Effector memory CD8-positive, alpha-beta T cell (primary cell): ENCODE data around the gene ENG.
A peak's percentile ranks its signal among the peaks of the same experiment; 100 is the strongest.

Source experiments
- ATAC-seq: fragments of 150-1000 bp; cut with Tn5 transposase; replicated peaks from 2 replicates; pipeline ENCODE4 v1.10.0; 2021; ENCODE audit warnings: mild to moderate bottlenecking, moderate library complexity
- DNase-seq, 3 experiments: peaks; one replicate each; pipeline ENCODE4 v3.0.0; 2021
- H3K27ac Mint-ChIP-seq, 2 donors: one replicate each; pipeline ENCODE4 v1.8.0; 2022; ENCODE audit warnings: mild to moderate bottlenecking in 2 of 2, mixed read lengths in 2 of 2, moderate library complexity in 2 of 2
- H3K27me3 Mint-ChIP-seq, 2 donors: one replicate each; pipeline ENCODE4 v1.8.0; 2022; ENCODE audit warnings: mixed read lengths in 2 of 2
- H3K36me3 Mint-ChIP-seq: one replicate; pipeline ENCODE4 v1.8.0; 2022; ENCODE audit warnings: mild to moderate bottlenecking, moderate library complexity, mixed read lengths; ENCODE audit not compliant: insufficient read depth
- H3K4me1 Mint-ChIP-seq, 2 donors: one replicate each; pipeline ENCODE4 v1.8.0; 2022; ENCODE audit warnings: low read depth in 2 of 2, mixed read lengths in 2 of 2
- H3K4me3 Mint-ChIP-seq, 2 donors: one replicate each; pipeline ENCODE4 v1.8.0; 2022; ENCODE audit warnings: mild to moderate bottlenecking in 2 of 2, mixed read lengths in 2 of 2, moderate library complexity in 2 of 2
- H3K9me3 Mint-ChIP-seq, 2 donors: one replicate each; pipeline ENCODE4 v1.8.0; 2022; ENCODE audit warnings: mixed read lengths in 2 of 2

The ENG gene

DNA sequence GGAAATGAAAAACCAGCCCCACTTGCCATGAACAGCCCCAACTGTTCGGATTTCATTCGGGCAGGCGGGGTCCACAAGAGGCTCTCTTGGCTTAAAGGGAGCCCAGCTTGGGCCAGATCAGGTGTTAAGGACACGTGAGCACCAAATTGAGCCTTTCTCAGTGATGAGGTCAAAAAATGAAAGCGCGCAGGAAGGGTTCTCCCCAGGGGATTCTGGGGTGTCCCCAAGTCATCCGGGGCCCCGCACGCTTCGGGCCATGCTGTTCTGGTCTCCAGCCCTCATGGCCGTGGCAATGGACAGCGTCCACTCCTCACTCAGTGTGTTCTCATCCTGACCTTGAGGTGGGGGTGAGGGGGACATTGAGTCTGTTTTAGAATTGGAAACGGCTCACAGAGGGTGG, 12.1 kb upstream of the ENG start:
- no peaks in the 10 kb centered on the region for H3K27me3 Mint-ChIP-seq
- no peak for ATAC-seq
- H3K27ac Mint-ChIP-seq, result peak overlapping the region in 1 of 2 donors; percentile 33
- peaks cover 5% of the 10 kb centered on the region for H3K36me3 Mint-ChIP-seq
- no peak overlapping the region for H3K4me3 Mint-ChIP-seq
- no peaks in the 10 kb centered on the region for H3K9me3 Mint-ChIP-seq
- no peak for DNase-seq
- H3K4me1 Mint-ChIP-seq, result peaks cover 26 to 28% of the 10 kb centered on the region in 2 donors

DNA sequence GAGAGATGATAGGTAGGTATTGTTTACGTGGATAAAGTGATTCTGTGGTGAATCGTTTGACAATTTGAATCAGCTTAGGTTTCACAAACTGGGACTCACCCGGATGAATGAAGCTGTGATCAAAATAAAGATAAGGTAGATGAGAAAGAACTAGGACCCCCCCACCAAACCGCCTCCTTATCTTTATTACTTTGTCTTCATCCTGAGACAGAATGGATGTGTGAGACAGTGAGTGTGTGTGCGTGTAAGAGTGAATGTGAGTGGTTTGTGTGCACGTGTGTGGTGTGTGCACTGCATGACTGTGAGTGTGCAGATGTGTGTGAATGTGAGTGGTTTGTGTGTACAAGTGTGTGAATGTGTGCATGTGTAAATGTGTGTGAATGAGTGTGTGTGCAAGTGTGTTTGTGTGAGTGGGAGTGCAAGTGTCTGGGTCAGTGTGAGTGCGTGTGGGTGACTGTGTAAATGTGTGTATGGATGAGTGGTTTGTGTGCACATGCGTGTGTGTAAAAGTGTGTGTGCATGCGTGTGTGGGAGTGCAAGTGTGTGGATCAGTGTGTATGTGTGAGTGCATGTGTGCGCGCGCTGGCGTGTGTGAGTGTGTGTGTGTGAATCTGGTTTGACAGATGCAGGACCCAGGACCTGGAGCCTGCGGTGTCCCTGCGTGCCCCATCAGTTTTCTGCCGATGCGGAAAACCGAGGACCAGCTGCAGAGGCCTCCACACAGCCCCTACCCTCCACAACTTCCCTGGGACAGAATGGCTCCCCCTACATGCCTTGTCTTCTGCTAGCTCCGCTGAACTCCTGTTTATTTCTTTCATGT, 11.4 kb upstream of the ENG start:
- peak; percentile 40 for ATAC-seq
- Mint-ChIP-seq H3K4me3 (no peak overlapping the region), H3K27ac (peak overlapping the region; percentile 33 to 71), H3K36me3 (peaks cover 5% of the 10 kb centered on the region), H3K9me3 (no peaks in the 10 kb centered on the region), H3K4me1 (peaks cover 31 to 33% of the 10 kb centered on the region in 2 donors), H3K27me3 (no peaks in the 10 kb centered on the region)
- peak in 2 of 3 experiments; percentile 21 to 33 for DNase-seq

DNA sequence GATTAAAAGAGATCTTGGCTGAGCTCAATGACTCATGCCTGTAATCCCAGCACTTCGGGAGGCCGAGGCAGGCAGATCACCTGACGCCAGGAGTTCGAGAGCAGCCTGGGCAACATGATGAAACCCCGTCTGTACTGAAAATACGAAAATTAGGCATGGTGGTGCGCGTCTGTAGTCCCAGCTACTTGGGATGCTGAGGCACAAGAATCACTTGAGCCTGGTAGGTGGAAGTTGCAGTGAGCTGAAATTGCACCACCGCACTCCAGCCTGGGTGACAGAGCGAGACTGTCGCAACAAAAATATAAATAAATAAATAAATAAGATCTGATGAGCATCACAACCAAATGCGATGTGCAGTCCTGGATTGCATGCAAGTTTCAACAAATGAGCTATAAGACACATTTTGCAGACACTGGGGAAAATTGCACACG, 8.7 kb upstream of the ENG start:
- Mint-ChIP-seq H3K4me3 (peak overlapping the region in 1 of 2 donors; percentile 61), H3K4me1 (peaks cover 35 to 37% of the 10 kb centered on the region in 2 donors)

DNA sequence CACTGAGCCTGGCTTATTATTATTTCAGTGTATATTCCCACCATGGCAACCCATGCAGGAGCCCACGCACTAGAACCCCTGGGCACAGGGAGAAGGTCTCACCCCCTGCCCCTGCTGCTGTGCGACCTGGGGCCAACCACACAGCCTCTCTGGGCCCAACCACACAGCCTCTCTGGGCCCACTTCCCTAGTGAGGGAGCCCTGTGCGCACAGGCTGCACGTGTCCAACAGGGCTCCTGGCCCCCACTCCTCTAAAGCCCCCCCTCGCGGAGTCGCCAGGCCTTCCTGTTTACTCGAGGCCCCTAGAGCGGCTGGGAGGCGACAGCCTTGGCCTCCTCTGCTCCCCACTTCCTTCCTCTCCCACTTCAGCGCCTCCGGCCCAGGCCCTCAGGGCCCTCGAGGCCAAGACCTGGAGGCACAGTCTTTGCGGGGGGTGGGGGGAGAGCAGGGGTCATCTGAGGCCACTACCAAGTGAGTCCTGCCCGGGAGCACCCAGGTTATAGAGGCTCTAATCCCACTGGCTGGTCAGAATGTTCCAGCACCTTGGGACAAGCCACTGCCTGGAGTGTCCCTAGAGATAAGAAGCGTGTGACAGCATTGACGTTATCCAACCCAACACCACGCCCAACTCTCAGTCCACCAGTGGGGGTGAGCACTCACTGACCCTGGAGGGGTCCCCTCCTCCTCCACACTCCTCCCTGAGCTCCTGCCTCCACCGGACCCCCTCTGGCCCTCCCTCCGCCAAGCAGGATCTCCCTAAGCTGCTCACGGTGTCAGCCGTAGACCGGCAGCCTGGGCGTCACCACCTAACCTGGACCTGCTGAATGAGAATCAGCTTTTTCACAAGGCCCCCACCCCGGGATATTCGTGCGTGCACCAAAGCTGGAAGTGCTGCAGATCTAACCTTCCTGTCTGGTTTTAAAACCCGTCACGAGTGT, 7.9 kb upstream of the ENG start:
- no peaks in the 10 kb centered on the region for H3K9me3 Mint-ChIP-seq
- H3K27me3 Mint-ChIP-seq, result no peaks in the 10 kb centered on the region
- peaks cover 35 to 40% of the 10 kb centered on the region in 2 donors for H3K4me1 Mint-ChIP-seq
- H3K4me3 Mint-ChIP-seq, result peak overlapping the region; percentile 47 to 61
- ATAC-seq (peak; percentile 73), DNase-seq (peak; percentile 58 to 69 (median 60))
- peaks cover 3% of the 10 kb centered on the region for H3K36me3 Mint-ChIP-seq
- peak overlapping the region; percentile 91 to 94 for H3K27ac Mint-ChIP-seq

More for the DNA sequence above, 8.7 kb upstream of the ENG start:
- Mint-ChIP-seq H3K27ac (peak overlapping the region; percentile 91 to 94), H3K27me3 (no peaks in the 10 kb centered on the region), H3K36me3 (peaks cover 3% of the 10 kb centered on the region), H3K9me3 (no peaks in the 10 kb centered on the region)
- ATAC-seq (no peak), DNase-seq (no peak)

DNA sequence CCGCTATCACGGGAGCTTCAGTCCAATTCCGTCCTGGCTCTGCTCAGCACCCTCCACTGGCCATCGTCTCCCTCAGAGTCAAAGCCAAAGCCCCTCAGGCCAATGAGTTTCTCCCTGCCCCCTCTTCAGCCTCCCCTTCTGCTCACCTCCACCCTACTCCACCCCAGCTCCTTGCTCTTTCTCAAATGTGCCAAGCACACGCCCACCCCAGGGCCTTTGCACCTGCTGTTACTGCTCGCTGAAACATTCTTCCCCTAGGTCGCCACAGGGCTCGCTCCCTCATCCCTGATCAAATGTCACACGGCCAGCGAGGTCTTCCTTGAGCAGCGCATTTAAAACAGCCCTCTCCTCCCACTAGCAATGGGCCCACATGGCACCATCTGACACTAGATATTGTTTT, 6.3 kb upstream of the ENG start:
- Mint-ChIP-seq H3K4me3 (no peak overlapping the region), H3K9me3 (no peaks in the 10 kb centered on the region), H3K27ac (peak overlapping the region; percentile 91 to 94), H3K36me3 (peaks cover 3% of the 10 kb centered on the region), H3K27me3 (no peaks in the 10 kb centered on the region), H3K4me1 (peaks cover 37 to 38% of the 10 kb centered on the region in 2 donors)
- ATAC-seq (no peak), DNase-seq (no peak)

DNA sequence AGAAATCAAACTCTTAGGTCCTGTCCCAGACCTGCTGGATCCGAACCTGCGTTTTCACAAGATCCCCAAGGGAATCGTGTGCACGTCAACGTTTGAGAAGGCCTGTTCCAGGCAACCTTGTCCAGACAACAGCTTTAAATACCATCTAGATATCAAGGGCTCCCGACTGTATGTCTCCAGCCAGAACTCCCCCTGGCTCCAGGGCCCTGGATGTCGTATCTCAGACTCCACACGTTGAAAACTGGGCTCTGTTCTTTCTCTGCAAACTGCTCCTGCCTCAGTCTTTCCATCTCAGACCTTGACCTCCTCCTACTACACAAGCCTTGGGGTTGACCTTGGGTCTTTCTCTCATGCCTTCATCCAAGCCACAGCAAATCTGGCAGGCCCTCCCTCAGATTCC, 5.8 kb upstream of the ENG start:
- no peak for DNase-seq
- H3K9me3 Mint-ChIP-seq, result no peaks in the 10 kb centered on the region
- H3K27me3 Mint-ChIP-seq, result no peaks in the 10 kb centered on the region
- peaks cover 3% of the 10 kb centered on the region for H3K36me3 Mint-ChIP-seq
- peaks cover 35 to 37% of the 10 kb centered on the region in 2 donors for H3K4me1 Mint-ChIP-seq
- peak overlapping the region; percentile 91 to 94 for H3K27ac Mint-ChIP-seq
- H3K4me3 Mint-ChIP-seq, result no peak overlapping the region
- ATAC-seq, result no peak

DNA sequence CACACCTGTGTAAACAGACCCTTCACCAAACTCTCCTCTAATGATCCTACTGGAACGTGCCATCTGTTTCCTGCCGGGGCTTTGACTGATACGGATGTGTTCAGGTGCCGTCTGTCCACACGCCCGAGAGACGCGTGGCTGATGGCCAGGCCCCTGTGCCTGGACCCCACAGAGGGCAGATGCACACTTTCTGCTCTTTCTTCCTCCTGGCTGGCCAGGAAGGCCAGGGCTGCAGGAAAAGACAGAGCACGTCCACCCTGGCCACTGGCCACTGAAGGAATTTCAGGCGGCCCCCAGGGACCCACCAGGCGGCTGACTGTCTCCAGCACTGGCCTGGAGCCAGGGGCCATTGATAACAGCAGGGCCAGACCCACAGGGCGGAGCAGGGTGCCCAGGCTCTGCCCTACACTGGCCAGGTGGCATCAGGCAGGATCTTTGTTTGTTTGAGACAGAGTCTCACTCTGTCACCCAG, 3.6 kb upstream of the ENG start:
- H3K27me3 Mint-ChIP-seq, result no peaks in the 10 kb centered on the region
- ATAC-seq (no peak), DNase-seq (no peak)
- H3K4me3 Mint-ChIP-seq, result no peak overlapping the region
- no peaks in the 10 kb centered on the region for H3K9me3 Mint-ChIP-seq
- peak overlapping the region in 1 of 2 donors; percentile 79 for H3K27ac Mint-ChIP-seq
- peaks cover 6% of the 10 kb centered on the region for H3K36me3 Mint-ChIP-seq
- peaks cover 32 to 43% of the 10 kb centered on the region in 2 donors for H3K4me1 Mint-ChIP-seq

DNA sequence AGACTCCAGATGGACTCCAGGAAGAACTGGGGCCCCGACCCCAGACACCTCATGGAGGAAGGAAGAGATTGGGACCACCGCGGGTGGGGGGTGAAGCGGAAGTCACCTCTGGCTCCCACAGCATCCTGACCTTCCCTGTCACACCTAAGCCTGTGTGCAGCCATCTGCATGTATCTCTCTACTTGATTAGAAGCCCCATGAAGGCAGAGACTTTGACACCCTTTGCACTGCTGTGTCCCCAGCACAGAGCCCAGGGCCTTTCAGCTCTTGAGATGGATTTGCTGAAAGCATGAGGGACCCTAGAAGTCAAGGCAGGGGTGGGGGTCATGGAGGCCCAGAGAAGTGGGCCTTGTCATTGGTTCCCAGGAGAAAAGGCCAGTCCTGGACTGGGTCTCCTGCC, 2.8 kb upstream of the ENG start:
- Mint-ChIP-seq H3K4me1 (peaks cover 24 to 36% of the 10 kb centered on the region in 2 donors), H3K9me3 (no peaks in the 10 kb centered on the region), H3K27ac (peak overlapping the region in 1 of 2 donors; percentile 79), H3K36me3 (peaks cover 6% of the 10 kb centered on the region), H3K27me3 (no peaks in the 10 kb centered on the region), H3K4me3 (no peak overlapping the region)
- DNase-seq, result no peak
- ATAC-seq, result no peak

DNA sequence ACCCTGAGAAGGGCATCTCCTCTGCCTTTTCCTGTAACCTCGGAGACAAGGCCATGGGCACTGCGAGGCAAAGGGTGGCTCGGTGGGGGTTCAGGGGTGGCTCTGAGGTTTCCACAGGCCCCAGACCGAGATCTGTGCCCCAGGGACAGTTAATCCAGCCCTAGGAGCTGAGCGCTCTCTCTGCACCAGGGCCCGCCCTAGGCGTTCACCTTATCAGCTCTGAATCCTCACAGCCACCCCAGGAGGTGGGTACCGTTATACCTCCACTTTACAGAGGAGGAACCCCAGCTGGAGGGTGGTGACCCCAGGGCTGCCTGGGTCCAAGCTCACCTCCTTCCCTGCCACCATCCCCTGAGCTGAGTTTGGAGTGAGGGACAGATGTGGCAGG, 2.3 kb upstream of the ENG start:
- ATAC-seq, result no peak
- Mint-ChIP-seq H3K27me3 (no peaks in the 10 kb centered on the region), H3K4me3 (no peak overlapping the region), H3K9me3 (no peaks in the 10 kb centered on the region), H3K4me1 (peaks cover 21 to 36% of the 10 kb centered on the region in 2 donors), H3K27ac (peak overlapping the region; percentile 19 to 82), H3K36me3 (peaks cover 6% of the 10 kb centered on the region)
- no peak for DNase-seq

DNA sequence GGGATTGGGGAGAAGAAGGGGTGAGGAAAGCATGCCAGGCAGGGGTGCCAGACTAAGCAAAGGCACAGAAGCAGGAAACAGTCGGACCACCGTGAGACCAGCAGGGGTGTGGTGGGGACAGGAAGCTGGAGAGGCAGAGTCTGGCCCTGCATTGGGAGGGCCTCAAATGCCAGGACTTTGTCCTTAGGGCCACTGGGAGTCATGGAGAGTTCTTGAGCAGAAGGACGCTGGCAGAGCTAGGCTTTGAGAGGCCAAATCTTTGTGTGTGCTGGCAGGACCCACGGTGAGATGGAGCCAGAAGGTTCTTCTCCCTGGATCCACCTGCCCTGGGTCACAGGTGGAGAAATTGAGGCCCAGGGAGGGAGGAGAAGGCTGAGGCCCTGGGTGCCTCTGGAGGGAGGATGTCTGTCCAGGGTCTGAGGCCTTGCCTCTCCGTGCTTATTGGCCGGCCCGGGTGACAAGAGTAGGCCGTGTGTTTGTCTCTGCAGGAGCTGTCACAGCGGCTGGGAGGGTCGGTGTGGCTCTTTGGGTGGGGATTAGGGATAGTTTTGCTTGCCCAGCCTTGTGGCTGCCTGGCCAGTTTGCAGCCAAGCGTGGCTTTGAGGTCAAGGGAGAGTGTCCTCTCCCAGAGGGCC, 1.8 kb upstream of the ENG start:
- DNase-seq, result no peak
- ATAC-seq, result no peak
- Mint-ChIP-seq H3K4me1 (peaks cover 17 to 33% of the 10 kb centered on the region in 2 donors), H3K27ac (peak overlapping the region; percentile 82 to 95), H3K27me3 (no peaks in the 10 kb centered on the region), H3K9me3 (no peaks in the 10 kb centered on the region), H3K36me3 (peaks cover 3% of the 10 kb centered on the region), H3K4me3 (no peak overlapping the region)

DNA sequence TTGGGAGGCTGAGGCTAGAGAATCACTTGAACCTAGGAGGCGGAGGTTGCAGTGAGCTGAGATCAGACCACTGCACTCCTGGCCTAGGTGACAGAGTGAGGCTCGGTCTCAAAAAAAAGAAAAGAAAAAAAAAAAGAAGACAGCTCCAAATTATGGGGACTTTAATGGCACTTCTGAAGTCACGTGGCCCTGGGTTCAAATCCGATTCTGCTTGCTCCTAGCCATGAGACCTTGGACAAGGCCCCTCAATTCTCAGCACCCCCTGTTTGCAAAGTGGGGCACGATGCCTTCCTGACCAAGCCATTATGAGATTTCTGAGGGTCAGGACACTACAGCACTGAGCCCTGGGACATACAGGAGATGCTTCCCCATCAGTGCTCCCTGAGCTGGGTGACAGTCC, 1.1 kb upstream of the ENG start:
- Mint-ChIP-seq H3K27ac (peak overlapping the region; percentile 82 to 95), H3K9me3 (no peaks in the 10 kb centered on the region), H3K36me3 (peaks cover 3% of the 10 kb centered on the region), H3K4me1 (peaks cover 13 to 28% of the 10 kb centered on the region in 2 donors), H3K4me3 (peak overlapping the region; percentile 87 to 94), H3K27me3 (no peaks in the 10 kb centered on the region)
- ATAC-seq (no peak), DNase-seq (no peak)

DNA sequence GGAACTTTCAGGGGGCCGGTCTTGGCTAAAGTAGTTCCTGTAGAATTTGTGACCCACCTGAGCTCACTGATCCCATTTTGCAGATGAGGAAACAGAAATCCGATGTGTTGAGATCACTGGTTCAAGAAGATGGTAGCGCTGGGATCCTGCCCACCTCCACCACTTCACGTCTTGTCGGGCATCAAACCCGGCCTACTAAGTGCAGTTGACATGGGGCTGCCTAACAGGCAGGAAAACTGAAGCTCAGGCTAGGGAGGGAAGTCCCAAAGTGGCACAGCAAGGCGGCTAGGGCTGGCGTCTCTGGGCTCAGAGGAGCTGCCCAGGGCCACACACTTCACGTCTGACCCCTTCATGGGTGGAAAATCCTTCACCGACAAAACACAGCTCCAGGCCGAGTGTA, 502 bp upstream of the ENG start:
- no peaks in the 10 kb centered on the region for H3K9me3 Mint-ChIP-seq
- ATAC-seq, result no peak
- no peak for DNase-seq
- H3K36me3 Mint-ChIP-seq, result peaks cover 3% of the 10 kb centered on the region
- H3K27me3 Mint-ChIP-seq, result no peaks in the 10 kb centered on the region
- H3K4me1 Mint-ChIP-seq, result peaks cover 13 to 26% of the 10 kb centered on the region in 2 donors
- H3K27ac Mint-ChIP-seq, result peak overlapping the region in 1 of 2 donors; percentile 95
- H3K4me3 Mint-ChIP-seq, result peak overlapping the region; percentile 87 to 94
